ENCODE data around the gene NAA40.

DNA sequence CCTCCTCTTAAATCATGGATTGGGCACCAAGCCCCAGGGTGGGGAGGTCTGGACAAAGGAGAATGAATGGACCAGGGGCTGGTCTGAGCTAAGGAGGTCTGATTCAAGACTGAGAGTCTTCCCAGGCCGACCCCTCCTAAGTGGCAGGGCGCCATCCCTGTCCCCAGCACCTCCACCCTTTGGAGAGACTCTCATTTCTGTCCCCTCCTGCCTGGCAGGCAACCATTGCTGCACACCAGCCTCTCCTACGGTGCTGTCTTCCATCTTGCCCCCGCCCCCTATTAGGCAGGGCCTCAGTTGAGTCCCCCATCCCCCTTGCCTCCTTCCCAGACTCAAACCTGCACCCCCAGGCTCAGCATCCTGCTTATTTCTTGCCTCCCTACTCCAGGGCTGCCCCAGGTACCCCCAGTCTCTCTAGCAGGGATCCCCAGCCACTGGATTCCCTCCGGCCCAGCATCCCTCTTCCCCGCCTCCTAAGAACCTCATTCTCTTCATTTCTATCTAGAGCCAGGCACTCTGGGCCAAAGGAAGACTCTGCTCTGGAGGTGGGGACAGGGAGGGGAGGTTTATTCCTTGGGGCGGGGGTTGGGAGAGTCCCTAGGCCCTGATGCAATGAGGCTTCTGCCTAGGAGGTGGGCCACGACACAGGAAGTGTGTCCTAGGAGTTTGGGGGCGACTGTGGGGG lies 20.2 kb upstream of the NAA40 start:
- TF ChIP-seq, protein P1, sequence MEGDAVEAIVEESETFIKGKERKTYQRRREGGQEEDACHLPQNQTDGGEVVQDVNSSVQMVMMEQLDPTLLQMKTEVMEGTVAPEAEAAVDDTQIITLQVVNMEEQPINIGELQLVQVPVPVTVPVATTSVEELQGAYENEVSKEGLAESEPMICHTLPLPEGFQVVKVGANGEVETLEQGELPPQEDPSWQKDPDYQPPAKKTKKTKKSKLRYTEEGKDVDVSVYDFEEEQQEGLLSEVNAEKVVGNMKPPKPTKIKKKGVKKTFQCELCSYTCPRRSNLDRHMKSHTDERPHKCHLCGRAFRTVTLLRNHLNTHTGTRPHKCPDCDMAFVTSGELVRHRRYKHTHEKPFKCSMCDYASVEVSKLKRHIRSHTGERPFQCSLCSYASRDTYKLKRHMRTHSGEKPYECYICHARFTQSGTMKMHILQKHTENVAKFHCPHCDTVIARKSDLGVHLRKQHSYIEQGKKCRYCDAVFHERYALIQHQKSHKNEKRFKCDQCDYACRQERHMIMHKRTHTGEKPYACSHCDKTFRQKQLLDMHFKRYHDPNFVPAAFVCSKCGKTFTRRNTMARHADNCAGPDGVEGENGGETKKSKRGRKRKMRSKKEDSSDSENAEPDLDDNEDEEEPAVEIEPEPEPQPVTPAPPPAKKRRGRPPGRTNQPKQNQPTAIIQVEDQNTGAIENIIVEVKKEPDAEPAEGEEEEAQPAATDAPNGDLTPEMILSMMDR (IDR thresholded peaks at IDR 0.05) = no peak
- TF ChIP-seq POLR2A (IDR thresholded peaks at IDR 0.05) = no peak
